Fibroblast of skin of right quadriceps (primary cell): ENCODE results near the gene FBXW4.

Experiments used
- DNase-seq: peaks from one replicate; pipeline ENCODE4 v3.0.0-alpha.2; 2013

Gene FBXW4

DNA sequence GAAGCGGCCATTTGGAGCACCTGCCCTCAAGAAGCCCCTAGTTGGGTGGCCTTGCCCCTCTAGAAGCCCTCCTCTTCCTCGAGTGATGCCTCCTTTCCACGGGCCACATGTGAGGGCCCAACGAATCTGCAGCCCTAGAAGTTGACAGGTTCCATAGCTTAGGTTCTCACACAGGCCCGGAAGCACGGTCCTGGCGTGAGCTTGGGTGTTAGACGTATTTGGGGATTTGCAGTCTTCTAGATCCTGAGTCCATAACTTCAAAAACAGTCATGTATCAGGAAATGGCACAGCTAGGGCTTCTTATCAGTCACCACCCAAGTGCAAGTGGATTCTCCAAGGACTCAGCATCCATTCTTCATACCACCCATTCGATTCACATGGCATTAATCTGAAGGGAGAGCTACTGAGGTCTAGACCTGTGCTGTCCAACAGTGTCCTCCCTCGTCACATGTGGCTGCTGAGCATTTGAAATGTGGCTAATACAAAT is 477 bp upstream of the FBXW4 start:
- no peak for DNase-seq

DNA sequence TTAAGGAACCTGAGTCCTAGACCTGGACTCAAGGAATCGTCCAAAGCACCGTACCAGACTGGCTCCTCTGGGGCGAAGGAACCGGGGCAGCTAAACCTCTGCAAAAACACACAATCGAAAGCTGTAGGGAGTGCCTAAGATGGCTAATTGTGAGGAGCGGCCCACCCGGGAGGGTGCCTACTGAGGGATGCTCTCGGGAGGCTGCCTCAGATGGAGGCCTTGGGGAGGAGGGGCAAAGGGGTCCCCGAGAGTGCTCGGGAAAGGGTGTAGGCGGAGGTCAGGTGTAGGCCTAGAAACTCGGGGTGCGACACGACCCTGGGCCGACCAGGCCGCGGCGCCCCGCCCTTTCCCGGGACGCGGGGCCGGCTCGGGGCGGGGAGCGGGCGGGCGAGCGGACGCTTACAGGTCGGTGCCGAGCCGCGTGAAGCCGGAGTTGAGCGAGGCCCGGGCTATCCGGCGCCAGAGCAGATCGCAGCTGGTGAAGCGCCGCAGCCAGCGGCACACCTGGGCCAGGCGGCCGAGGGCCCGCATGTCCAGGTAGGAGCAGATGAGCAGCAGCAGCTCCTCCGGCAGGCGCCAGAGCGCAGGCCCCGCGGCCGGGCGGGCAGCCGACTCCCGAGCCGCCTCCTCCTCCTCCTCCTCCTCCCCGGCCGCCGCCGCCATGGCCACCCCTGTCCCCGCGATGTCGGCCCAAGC is 844 bp downstream of the FBXW4 start:
- DNase-seq, result peak; percentile 71

DNA sequence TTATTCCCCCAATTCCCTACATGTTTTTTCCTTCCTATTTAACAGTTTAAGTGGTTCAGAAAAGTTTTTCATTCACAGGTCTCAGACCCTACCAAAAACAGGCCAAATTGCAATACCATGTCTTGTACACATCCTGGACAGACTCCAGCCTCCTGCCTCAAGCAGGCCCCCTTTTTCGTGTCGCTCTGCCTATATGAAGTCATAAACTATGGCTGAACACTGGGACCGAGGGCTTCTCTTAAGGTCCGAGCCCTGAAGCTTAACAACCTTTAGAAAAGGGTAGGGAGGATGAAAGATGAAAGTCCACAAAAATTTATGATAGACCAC is 1.4 kb downstream of the FBXW4 start:
- DNase-seq, result peak; percentile 65

DNA sequence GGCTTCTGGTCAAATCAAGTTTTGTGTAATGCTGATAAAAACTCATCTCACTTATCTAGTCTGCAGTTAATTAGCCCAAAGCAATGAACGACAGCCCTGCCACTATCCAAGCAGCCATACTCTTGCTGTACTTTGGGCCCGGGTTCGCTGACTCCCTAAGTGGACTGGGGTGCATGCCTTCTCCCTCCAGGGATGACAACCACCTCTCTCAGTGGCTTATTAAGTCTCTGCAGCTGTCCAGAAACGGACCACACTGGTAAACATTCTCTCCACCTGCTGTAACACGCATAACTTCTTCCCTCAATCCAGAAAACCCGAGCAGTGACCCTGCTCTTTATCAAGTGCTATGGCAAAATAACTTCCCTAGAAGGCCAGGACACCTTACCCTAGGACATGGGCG is 3.9 kb downstream of the FBXW4 start:
- DNase-seq, result no peak

DNA sequence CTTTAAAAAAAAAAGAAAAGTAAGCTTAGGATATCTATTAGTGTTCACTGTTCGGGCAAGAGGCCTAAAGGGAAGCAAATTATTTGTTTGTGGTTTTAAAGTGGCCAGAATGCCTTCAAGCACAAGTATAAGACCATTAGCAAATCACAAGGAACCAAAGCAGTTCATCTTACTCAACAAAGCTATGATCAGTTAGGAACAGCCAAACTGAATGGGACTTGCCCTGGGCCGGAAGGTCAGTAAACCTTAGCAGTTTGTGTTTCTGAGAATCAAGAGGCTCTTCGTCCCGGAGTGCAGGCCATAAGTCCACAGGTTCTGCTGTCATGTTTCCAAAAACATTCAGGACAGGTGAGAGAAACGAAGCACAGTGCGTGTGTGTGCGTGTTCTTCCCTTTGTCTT is 4.5 kb downstream of the FBXW4 start:
- no peak for DNase-seq

DNA sequence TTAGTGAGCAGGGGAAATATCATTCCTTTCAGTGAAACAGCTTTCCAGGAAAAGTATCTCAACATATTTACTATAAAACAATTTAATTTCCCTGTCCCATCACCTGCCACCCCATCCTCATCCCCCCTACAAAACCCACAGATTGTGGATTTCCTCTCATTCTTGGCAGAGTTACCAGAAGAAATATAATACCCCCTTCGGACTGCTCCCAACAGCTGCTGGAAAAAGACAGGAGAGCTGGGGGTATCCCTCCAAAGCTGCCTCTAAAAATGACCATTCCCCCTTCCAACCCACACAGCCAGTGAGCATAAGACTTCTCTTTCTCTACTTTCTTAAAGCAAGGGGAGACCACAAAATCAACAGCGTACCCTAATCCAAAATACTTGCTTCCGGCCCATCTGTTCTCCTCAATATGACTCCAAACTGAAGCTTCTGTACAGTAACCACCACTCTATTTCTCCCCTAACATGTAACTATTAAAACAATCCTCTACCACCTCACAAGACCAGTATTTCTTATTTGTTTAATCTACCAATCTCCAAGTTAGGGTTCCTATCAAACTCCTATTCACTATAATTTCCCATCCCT is 7.8 kb downstream of the FBXW4 start:
- DNase-seq, result no peak

DNA sequence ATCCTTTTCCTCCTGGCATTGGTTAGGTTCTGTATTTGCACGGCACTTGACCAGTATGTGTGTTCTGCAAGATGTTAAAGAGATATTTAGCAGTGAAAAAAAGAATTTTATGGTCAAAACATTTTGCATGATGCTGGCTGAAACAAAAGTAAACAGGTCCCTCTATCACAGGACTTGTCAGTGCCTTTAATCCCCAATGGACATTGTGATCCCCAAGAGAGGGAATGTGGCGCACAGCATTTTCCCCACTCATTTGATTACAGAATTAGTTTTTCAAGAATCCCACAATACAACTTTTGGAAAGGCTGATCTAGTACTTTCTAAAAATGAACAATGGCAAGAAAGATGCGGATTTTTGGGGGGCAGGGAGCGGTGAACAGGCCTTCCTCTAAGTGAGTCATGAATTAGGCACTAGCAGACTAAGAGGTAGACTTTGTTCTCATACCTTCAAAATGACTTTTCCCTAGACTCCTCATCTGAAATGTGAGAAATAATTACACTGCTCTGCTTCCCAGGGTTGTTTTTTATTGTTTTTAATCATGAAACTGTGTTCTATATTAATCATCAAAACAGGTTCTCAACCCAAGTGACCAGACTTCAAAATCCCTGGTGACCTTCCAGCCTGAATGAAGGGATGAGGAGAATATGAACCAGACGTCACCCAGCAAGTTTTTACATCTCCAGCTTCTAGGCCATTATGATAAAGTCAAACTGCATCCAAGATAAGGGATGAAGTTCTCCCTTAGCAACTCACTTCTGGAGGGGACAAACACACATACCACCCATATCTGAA is 8.6 kb downstream of the FBXW4 start:
- DNase-seq, result peak; percentile 32

DNA sequence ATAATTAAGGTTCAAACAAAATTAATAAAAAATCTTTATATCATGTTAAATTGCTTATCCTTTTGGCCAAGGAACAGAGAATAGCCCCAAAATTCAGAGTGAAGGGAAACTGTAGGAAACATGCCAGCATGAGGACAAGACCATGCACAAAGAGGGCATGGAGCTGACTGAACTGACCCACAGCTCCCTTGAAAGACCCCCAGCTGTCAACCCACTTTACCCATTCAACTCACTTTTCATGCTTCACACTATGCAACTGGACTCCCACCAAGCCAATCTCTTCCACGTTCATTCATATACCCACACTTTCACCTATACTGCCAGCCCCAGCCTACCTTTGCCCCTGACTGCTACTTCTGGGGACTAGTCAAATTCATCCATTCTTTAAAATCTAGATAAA is 10.2 kb downstream of the FBXW4 start:
- DNase-seq, result no peak

DNA sequence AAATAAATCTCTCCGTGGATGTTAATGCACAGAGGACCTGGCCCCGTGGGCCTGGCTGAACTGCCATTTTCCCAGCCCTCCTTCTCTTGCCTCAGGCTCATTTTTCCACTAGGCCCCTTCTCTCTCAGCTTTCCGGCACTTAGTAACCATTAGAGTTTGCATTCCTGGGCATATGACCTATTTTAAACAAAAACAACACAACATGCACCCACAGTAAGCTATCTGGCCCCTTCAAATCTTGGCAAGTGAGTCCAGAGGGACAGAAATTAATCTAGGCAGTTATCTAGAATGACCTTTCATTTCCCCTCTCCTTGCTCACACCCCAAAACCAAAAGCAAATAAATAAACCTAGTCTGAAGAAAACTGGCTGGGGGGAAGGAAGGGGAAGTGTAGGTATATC is 11.7 kb downstream of the FBXW4 start:
- DNase-seq, result no peak

DNA sequence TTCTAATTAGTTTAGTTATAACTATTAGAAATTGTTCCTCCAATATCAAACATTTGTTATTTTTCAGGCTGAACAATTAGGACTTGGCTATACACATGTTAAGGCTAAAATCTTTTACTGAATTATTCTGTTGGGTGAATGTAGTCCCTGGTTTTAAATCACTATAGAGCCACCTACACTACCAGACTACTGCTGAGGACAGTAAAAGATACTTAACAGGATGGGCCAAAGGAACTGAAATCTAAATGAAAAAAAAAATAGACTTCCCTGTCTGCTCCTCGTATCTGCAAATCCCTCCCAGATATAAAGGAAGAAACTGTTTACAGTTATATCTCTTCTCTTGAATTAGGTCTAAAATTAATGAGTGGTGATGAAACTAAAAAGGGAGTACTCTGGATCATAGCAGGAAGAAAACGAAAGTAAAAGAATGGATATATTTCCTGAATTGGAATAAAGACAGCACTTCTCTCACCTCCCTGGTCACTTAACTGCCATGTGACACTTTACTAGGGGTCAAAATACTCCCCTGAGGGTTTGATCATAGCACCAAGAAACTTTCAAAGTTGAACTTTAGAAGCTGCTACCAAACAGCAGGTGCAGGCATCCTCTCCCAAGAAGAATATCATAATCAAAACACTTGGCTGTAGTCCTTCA is 12.7 kb downstream of the FBXW4 start:
- DNase-seq, result no peak

DNA sequence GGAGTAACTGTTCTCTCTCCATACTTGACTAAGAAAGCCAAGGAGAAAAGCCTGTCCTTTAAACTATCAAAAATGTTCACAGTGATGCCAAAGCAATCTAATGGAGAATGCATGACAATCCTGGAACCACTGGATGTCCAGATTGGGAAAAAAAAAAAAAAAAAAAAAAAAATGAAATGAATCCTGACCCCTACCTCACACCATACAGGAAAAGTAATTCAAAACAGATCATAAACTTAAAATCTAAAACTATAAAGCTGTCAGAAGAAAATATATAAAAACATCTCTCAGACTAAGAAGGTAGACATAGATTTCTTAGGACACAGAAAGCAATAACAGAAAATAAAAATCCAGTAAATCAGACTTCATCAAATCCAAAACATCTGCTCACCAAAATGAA is 18.4 kb downstream of the FBXW4 start:
- DNase-seq, result no peak

DNA sequence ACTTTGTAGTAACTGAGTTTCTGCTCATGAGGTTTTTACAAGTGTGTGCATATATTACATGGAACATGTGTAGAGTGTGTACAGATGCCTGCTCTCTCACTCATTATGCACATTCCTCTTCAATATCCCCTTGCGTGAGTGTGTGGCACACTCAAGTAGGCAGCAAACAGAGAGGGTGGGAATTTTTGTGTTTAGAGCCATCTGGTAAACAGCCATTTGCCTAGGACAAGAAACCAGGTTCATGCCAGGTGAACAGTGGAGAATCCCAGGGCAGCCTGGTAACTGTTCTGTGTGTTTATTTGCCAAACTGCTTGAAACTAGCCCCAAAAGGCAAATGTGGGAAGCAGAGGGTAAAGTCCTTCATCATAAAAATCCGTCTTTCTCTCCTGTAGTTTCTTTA is 19.9 kb downstream of the FBXW4 start:
- DNase-seq, result no peak

DNA sequence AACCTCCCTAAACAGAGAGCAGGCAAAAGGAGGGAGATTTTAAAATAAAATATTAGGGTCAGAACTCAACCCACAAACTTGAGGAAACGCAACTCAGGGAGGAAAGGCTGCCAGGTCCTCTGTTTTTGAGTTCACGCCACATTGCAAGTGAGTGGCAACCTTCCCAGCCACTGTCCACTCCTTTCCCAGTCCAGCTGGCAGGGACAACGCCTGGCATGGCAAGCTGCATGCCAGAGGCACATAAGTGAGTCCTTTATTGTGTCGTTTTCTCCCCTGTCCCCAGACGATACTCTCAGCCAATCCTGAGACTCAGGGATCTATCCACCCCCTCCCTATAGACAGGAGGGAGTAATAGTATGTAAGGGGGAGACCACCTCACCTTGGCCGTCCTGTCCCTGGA is 22.4 kb downstream of the FBXW4 start:
- DNase-seq, result no peak

DNA sequence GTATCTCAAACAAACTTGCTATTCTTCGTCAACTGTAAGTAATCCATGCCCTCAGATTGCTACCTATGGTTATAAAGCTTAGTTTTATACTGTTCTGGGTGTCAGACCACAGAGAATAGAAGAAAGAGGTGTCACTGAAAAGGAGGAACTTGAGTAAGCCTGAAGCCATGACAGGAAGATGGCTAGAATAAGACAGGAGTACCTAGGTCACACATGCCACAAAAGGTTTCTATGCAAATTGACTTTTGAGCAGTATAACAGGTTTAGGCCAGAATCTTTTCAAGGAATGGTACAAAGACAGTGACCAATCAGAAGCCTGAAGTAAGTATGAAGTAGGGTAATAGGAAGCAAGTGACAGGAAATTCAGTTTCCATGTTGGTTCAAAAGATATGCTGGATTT is 23.5 kb downstream of the FBXW4 start:
- DNase-seq, result no peak

DNA sequence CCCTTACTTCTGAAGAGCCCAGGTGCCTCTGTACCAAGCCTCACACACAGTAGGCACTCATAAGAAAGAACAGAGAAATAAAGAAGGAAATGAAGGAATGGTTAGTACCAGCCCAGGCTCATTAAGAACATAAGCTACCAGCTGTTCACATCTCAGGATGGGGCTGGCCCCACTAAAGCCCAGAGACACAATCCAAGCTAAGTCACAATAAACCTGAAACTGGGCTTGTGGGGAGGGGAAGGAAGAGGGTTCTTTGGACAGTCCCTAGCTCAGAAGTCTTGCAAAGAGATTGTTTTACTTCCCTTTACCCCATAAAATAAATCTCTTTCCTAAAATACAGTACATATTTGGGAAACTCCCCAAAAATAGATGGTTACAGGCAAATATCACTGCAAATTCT is 24.3 kb downstream of the FBXW4 start:
- DNase-seq, result no peak

DNA sequence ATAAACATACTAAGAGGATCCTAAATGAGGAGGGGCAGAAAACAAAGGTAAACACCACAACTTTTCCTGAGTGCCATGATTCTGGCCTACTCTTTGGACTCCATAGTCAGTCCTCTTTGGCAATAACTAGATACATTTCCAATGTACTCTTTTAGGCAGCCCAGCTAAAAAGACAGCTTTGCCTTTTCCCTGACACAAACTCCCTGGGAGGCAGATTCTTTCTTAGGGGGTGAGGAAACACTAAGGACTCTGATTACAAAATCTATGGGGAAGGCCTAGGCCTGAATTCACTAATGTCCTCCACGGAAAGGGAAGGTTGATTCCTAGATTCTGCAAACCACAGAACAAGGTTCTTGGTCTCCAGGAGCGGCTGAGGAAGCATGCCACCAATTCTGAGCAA is 25.8 kb downstream of the FBXW4 start:
- DNase-seq, result no peak

DNA sequence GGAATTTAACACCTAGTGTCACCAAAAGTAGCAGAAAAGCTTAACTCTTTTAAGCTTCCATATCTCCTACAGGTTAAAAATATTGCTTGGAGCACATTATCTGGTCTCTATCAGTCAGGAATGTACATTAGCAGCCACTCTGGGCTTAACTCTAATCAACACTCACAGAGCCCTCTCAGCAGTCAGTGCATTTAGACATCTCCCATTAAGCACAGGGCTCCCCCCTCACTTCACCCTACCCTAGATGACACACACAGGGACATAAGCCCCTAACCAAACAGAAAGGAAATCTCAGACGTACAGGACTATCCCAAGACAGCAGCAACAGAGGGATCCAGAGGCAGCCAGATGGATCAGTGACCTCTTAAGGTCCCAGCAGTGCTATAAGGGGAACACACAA is 26.4 kb downstream of the FBXW4 start:
- DNase-seq, result no peak

DNA sequence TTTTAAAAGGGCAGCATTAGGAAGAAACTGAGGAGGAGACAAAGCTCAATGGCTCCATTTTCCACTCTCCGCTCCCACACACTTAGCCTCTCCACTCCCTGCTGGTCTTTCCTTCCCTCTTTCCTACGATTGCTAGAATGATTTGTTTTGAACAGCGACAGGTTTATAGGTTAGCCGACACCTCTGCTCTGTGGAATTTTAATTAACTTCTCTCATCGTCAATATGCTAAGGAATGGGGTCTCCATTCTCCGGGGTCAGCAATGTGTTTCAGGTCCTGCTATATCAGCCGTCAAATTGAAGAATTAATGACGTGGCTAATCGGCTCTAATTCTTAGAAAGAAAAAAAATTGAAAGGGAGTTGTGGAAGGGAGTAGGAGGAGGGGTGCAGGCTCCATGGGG is 28.9 kb downstream of the FBXW4 start:
- DNase-seq, result no peak

DNA sequence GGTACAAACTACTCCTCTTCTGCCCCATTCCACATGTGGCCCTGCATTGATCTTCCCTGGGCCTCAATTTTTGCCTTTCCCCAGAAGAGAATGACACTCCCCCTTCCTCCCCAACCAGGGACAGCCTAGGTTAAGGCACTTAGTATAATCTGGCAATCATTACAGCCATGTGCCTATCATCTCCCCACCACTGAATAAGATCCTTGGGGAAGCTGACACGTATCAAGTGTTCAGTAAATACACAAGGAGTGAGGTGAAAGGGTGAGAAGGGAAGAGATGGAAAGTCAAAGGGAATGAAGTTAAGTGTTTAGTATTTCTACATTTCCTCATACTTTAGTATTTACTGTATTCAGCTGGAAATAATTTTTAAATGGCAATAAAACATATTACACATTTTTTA is 31.9 kb downstream of the FBXW4 start:
- DNase-seq, result no peak

DNA sequence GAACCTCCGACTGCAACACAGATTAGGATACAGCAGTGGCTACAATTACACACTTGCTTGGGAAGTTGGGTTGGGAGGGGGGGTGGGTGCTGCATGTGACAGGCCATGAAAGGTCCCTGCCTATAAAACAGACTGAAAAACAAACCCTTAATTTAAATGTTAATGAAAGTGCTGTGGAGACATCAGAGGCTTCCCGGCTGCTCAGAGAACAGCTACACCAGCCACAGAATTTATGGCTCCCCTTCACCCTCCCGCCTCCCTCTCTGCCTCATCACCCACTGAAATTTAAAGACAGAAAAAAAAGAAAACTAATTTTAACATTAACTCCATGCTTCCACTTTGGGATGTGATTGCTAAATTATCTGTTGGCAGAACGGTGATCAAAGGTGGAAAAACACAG is 34.7 kb downstream of the FBXW4 start:
- no peak for DNase-seq

DNA sequence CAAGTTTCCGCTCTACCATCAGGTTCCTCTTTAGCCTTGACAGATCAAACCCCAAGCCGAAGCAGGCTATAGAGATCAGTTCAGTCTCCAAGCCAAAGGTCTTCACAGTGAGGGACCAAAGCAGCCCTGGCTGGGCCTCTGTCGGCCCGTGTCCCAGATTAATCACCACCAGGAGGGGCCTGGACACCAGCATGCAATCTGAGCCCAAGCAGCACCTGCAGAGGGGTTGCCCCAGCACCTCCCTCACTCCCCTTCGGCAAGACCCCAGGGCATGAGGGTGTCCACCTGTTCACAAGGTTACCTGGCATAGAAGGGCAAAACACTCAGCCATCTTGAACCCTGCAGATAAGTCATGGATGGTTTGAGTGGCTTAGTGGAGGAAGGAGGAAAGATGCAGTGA is 36.0 kb downstream of the FBXW4 start:
- DNase-seq, result no peak

DNA sequence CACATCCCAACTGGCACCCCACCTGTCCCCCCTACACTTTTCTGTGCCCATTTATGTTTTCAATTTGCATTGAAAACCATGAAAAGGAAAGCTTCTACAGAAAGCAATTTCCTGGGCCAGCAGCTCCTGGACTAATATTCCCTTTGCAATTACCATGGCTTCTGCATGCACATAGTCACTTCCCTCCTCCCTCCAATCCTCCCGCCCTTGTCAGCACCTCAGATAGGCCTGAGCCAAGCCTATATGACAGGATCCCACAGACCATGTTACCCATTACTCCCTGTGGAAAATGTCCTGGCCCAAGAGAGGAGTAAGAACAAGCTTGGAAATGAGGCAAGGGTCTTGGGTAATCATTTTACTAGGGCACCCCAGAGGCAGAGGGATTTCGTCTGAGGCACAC is 38.1 kb downstream of the FBXW4 start:
- no peak for DNase-seq

DNA sequence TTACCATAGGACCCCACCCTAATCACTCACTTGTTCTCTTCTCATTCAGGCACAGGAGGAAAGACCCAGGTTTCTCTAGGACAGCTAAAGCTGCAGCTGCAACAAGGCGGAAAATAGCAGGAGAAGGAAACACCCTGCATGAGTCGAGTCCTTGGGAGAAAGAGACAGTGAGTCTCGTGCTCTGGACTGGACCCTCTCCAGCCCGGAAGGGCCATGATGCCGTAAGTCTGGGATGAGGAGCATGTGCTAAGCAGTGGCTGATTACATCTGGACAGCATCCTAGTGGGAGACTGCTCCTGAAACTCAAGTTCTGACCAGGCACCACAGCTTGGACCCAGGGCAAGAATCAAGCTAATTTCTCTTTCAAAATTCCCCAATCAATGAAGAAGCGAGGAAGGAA is 39.4 kb downstream of the FBXW4 start:
- DNase-seq, result no peak

DNA sequence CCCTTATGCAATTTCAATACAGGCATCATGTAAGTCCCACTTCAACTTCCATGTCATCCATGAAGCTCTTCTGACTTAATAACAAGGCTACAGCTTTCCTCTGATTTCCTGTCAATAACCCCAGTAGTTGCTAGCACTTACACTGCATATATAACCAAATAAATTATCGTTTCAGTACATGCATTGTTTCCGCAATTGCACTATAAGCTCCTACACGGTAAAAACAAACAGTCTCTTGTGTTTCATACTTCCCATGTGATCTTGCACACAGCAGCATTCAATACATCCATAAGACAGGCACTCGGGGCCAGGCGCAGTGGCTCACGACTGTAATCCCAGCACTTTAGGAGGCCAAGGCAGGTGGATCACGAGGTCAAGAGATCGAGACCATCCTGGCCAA is 41.4 kb downstream of the FBXW4 start:
- no peak for DNase-seq
